Measurements from ENCODE around the gene DPF3.
"Not testable (repeated sequence)": the region's sequence is repeated elsewhere in the genome, so short reads cannot be mapped to it uniquely, and the experiment has no call there.

Gene DPF3

DNA sequence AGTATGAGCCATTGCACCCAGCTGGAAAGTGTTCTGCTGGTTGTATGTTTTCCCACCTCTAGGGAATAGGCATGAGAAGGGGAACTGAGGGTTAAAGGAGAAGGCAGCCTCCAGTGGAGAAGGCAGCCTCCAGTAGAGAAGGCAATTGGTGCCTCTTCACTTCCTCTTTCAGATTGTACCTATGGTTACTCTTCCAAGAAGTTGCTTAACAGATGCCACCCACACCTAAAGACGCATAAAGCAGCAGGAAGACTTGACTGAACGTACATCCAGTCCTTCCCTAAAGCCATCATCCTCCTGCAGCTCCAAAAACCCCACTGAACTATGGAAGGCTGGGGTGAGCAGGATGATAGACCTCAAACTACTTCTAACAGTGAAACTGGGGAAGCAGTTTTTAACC lies 13.1 kb downstream of the DPF3 start:
- no peak for DNase-seq (ENCODE audit: low spot score)

DNA sequence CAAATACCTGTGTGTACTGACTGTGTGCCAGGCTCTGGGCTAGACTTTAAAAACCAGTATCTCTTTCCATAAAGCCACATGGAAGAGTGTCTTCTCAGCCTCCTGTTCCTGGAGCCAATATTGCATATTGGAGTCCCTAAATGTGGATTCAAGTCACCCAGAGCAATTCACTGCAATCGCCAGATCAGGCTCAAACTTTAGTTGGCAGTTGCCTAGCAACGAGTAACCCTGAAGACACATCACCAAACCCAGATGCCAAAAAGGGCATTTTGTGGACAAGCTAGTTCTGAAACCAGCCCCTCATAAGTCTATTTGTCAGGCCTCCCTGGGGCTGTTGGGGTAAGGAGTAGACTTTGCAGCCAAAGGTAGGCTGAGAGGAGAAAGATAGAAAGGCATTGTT lies 13.7 kb downstream of the DPF3 start:
- no peak for DNase-seq (ENCODE audit: low spot score)

DNA sequence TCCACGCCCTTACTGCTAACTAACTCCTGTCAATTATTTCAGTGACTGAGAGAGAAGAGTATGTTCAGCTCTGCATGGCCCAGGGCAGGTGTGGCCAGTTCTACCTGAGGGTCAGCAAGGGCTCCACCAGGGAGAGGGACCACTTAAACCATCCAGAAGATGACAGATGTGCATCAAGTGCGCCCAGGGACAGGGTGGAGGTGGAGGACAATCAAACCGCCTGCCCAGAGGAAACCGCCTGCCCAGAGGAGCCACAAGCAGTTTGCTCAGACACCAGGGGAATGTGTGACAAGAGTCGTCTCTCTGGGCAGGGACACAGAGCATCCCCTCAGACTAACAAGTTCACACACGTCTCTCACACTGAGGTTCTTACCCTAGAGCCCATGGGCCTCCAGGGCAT lies 14.5 kb downstream of the DPF3 start:
- no peak for DNase-seq (ENCODE audit: low spot score)

DNA sequence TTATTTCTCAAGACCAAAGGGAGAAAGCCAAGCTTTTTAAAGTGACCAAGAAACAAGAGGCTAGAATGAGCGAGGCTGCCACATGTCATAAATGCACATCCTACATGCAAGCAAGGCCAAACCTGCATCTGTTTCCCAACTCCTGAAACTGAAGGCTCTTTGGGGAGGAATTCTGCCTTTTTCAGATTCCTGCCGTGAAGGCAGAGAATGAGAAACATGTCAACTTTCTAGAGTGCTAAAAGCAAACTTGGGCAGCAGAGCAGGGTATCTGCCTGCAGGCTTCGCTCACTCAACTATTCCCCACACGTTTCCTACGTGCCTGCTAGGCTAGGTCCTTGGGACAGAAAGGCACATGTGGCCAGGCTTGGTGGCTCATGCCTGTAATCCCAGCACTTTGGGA lies 15.2 kb downstream of the DPF3 start:
- no peak for DNase-seq (ENCODE audit: low spot score)

- DNase-seq (ENCODE audit: low spot score) = no peak
Measured at GRCh38 chr14:72876710-72877063, 17.2 kb downstream of the DPF3 start.

DNA sequence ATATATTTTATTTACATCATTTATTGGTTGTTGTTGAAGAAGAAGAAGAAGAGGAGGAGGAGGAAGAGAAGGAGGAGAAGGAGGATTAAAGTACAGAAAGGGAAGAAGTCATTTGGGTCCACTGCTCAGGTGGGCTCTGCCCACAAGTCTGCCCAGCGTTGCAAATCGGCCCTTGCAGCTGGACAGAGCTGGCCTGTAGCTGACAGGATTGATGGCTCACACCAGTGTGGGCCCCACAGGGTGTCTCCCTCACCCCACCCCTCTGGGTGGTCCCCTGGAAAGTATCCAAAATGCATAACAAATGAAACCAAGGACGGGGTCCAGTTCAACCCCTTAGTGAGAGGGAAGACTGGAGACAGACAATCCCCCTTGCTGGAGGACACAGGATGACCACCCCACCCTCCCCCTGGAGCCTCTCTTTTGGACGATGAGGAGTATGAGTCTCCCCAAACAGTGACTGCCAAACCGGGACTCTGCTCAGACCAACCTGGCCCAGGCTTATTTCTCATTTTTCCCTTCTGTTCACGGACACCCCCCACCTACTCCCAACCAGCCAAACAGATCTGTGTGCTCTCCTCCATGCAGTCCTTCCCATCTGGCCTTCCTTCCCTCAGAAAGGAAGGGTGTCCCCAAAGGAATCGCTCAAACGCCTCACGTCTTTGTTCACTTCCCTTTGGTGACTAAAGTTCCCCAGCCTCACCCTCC lies 17.7 kb downstream of the DPF3 start:
- no peak for DNase-seq (ENCODE audit: low spot score)

GRCh38 chr14:72870878-72871277 lies 23.0 kb downstream of the DPF3 start:
- DNase-seq (ENCODE audit: low spot score) = not testable (repeated sequence)

GRCh38 chr14:72869407-72870329 lies 24.2 kb downstream of the DPF3 start:
- no peak for DNase-seq (ENCODE audit: low spot score)

DNA sequence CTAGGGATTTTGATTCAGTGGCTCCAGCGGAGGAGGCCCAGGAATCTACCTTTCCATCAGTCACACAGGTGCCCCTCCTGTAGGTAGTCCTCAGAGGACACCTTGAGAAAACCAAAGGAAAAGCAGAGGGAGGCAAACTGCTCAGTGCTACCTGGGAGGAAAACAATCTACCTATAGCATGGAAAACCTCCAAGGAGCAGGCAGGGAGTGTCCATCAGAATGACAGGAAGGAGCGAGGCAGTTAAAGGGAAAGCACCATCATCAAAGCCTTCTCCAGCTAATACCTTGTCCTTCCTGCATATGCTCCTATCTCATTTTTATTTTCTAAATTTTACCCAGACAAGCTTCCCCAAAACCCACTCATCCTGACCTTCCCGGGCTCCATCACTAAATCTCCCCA lies 25.4 kb downstream of the DPF3 start:
- DNase-seq (ENCODE audit: low spot score) = no peak

- no peak for DNase-seq (ENCODE audit: low spot score)
Measured at GRCh38 chr14:72864712-72865365, 29.1 kb downstream of the DPF3 start.

DNA sequence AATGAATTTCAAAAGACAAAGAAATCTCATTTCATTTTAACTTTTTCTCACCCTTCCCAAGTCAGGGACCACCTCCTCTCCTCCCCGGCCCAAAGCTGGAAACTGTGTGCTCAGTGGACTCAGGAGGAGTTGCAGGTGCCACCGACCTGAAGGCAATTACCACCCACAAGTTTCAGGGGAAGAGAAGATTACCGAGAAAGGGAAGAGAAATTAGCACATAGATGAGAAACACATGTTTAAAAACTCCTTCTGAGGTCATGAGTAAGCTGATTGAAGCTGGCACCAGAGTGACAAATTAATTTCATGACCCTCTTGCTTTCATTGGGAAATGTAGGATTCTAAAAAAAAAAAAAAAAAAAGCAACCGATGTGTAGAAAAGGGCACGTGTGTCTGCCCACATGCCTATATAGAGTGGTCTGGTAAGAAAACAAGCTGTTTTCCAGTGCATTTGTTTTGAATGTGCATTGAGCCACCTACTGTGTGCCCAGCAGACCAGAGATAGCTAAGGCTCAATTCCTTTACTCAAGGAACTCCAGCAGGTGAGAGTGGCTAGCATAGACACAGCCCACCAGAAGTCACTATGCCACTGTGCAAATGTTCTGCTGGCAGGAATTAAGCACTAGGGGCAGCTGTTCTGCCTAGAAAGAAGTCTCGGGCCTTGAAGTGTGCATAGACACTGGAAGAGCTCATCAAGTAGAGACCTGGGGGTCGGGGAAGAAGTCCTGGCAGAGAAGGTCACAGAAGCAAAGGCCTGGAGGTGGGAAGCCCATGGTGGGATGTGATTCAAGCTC lies 30.5 kb downstream of the DPF3 start:
- no peak for DNase-seq (ENCODE audit: low spot score)

- DNase-seq (ENCODE audit: low spot score) = no peak
Measured at GRCh38 chr14:72856530-72857266, 37.2 kb downstream of the DPF3 start.

DNA sequence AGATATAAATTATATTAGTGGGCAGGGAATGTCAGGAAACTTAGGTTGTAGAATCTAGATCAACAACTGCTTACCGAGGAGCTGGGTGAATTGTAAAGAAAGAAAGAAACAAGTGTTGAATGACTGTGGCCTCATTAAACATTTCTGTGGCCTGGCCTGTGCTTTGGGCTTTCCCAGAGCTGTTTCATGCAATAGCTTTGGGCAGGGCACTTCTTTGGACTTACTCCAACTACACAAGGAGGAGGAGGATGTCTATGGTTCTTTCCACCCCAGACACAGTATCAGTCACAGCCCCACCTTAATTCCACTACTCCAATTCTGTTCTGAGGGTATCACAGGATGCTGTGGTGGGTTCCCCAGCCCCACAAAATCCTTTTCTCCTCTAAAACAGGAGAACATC lies 38.0 kb downstream of the DPF3 start:
- no peak for DNase-seq (ENCODE audit: low spot score)

- no peak for DNase-seq (ENCODE audit: low spot score)
Measured at GRCh38 chr14:72852194-72852593, 41.7 kb downstream of the DPF3 start.

DNA sequence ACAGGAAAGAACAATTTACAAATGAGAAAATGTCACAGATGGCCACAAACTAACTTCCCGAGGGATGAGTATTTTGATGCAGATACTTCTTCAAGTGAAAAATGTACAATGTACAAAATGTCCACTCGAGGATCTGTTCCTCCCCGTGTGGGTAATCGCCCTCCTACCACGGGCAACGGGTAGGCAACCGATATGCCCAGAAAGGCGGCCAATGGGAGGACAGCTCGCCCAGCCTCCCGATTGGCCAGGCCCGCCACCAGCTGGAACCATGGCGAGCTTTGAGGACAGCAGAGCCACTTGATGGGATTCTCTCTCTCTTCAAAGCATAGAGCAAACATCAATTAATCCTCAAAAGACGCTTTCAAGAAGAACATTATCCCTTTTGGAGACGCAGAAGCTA lies 42.3 kb downstream of the DPF3 start:
- no peak for DNase-seq (ENCODE audit: low spot score)

DNA sequence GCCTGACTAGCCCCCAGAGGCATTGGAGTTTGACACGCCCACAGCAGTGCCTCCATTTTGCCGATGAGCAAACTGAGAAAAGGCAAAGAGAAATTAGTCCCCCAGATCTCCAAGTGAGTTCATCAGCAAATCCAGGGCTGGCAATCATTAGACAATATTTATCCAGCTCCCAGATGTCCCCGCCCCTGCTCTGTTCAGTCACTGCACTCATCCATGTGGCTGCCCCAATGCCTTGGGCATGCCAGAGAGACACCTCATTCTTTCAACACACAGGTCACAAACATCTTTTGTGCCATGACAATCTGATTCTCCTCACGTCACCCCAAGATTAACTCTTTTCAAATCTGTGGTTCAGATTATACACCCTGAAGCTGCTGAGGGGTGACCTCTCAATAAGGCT lies 43.5 kb downstream of the DPF3 start:
- no peak for DNase-seq (ENCODE audit: low spot score)

GRCh38 chr14:72849222-72849621 lies 44.7 kb downstream of the DPF3 start:
- no peak for DNase-seq (ENCODE audit: low spot score)

DNA sequence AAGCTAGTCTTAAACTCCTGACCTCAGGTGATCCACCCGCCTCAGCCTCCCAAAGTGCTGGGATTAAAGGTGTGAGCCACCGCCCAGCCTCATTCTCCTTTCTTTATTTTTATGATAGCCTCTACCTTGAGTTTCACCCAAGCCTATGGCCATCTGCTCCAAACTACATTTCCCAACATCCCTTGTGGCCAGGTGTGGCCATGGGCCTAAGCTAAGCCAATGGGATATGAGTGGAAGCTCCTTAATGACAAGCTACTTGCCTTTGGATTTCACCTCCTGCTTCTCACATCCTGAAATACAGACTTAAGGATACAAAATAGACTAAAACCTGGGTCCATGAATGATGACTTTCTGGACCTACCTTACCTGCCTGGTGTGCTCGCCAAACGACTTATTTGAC lies 46.2 kb downstream of the DPF3 start:
- DNase-seq (ENCODE audit: low spot score) = no peak

DNA sequence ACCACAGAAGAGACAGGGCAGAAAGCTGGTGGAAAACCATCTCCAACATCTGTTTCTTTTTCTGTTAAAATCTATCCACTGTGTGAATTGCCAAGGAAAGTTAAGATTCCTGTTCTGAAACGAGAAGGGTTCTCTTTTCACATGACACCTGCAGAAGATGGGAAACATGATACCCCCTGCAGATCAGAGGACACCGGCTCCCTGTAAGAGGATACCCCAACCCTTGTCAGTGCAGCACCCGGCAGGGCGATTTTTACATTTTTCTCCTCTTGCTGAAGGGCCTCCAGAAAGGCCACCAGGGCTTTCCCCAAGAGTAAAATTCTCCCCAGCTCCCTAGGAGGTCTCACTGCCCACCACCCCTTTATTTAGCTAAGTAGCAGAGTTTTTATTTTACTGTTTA lies 48.2 kb downstream of the DPF3 start:
- DNase-seq (ENCODE audit: low spot score) = no peak

DNA sequence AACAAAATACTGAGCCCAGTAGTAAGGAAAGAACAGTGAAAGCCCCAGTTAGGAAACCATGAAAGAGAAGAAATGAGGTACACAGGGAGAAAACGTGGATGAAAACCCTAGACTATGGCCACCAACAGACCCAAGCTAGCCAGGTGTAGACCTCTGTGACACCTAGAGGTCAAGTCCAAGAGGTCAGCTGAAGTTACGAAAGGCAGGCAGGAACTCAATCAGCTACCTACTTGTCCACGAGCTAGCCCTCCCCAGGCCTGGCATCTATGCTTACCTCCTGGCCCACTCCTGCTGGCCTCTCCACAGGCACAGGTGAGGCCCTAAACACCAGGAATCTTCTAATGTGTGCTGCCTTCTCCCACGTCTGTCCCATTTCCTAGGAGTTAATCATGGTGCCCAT lies 48.7 kb downstream of the DPF3 start:
- no peak for DNase-seq (ENCODE audit: low spot score)

- DNase-seq (ENCODE audit: low spot score) = no peak
Measured at GRCh38 chr14:72844524-72844923, 49.4 kb downstream of the DPF3 start.

Data from CD4-positive, alpha-beta T cell treated with Interleukin-15 for 4 hours (primary cell).